ENCODE measurements around the gene MAT1A.

DNA sequence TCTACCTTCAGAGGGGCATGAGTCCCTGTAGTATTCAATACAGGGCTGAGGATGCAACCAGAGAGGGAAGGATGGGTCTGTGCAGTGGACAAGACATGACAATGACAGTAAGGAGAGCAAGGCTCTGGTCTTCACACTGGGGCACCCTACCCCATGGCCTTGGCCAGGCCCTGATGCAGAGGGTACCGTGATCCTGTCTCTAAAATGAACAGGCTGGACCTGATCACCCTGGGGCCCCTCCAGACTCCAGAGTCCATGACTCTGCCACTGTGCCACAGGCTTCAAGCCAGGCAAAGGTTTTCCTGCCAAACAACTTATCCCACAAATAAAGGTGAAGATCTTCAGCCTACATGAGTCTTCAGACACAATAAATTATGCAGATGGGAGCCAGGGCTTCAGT, 4.9 kb downstream of the MAT1A start:
- TF ChIP-seq POLR2AphosphoS5 (IDR thresholded peaks at IDR 0.05; ENCODE audit: low read depth, low read length) (no peak), SIN3A (IDR thresholded peaks at IDR 0.05; ENCODE audit: borderline replicate concordance, insufficient read depth, low read depth, low read length) (no peak), REST (IDR thresholded peaks at IDR 0.05; ENCODE audit: insufficient read depth in 1 of 2, low read depth in 2 of 2, low read length in 1 of 2) (no peak), TCF7L2 (IDR thresholded peaks at IDR 0.05; ENCODE audit: low read depth, low read length) (no peak)
- TF ChIP-seq, protein P1, sequence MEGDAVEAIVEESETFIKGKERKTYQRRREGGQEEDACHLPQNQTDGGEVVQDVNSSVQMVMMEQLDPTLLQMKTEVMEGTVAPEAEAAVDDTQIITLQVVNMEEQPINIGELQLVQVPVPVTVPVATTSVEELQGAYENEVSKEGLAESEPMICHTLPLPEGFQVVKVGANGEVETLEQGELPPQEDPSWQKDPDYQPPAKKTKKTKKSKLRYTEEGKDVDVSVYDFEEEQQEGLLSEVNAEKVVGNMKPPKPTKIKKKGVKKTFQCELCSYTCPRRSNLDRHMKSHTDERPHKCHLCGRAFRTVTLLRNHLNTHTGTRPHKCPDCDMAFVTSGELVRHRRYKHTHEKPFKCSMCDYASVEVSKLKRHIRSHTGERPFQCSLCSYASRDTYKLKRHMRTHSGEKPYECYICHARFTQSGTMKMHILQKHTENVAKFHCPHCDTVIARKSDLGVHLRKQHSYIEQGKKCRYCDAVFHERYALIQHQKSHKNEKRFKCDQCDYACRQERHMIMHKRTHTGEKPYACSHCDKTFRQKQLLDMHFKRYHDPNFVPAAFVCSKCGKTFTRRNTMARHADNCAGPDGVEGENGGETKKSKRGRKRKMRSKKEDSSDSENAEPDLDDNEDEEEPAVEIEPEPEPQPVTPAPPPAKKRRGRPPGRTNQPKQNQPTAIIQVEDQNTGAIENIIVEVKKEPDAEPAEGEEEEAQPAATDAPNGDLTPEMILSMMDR (IDR thresholded peaks at IDR 0.05) = no peak

All from Panc1 (cell line).